A549 (cell line): ENCODE data around the gene SAMD13. TPM values are rescaled to one million over a fixed set of nuclear protein-coding genes. Genes with fewer than 3 reads are reported as not detected.

Experiments
- ATAC-seq, 2 experiments: fragments of 200-7000 bp in 1 of 2; fragments of >200 bp in 1 of 2; cut with Nextera tagmentation in 1 of 2; cut with Tn5 transposase in 1 of 2; 3 replicates each; pipeline versions ENCODE4 v1.8.0 to v1.9.1; 2018 to 2020; ENCODE audit warnings: mild to moderate bottlenecking in 1 of 2, moderate library complexity in 1 of 2
- CTCF ChIA-PET: fragments of 300-600 bp; sonication (Branson Sonifier 250); formaldehyde crosslinking; extraction: SDS; loops from one replicate; lab custom pipeline; 2021; ENCODE audit warnings: antibody characterized with exemption, inconsistent platforms; lab: Yijun Ruan, JAX
- POLR2A ChIA-PET: fragments of 350-600 bp; formaldehyde crosslinking; extraction: SDS; loops from one replicate; lab custom pipeline; 2021; ENCODE audit warnings: antibody characterized with exemption, inconsistent platforms; lab: Yijun Ruan, JAX
- DNase-seq, 2 experiments: peaks; one replicate each; pipeline versions ENCODE4 v3.0.0 to v3.0.0-alpha.2; 2011 to 2016; ENCODE audit warnings: low read depth in 1 of 2, low spot score in 1 of 2
- FAIRE-seq: peaks from 2 replicates; lab custom pipeline; 2011; peaks lifted over from hg19 to GRCh38; lab: Jason Lieb, UNC
- H3K27ac ChIP-seq, 2 experiments: fragments of >200 bp; sonication (Bioruptor Twin); formaldehyde crosslinking; 3 replicates each; pipeline ENCODE4 v1.5.1; 2016 to 2017
- H3K4me1 ChIP-seq: fragments of >200 bp; sonication (Bioruptor Twin); formaldehyde crosslinking; 3 replicates; pipeline ENCODE4 v1.6.1; 2016
- H3K4me2 ChIP-seq: fragments of >200 bp; sonication (Bioruptor Twin); formaldehyde crosslinking; 3 replicates; pipeline ENCODE4 v1.6.1; 2016
- H3K4me3 ChIP-seq: fragments of >200 bp; sonication (Bioruptor Twin); formaldehyde crosslinking; 3 replicates; pipeline ENCODE4 v1.5.1; 2016
- H3K9me3 ChIP-seq: fragments of >200 bp; sonication (Bioruptor Twin); formaldehyde crosslinking; 3 replicates; pipeline ENCODE4 v1.6.1; 2016
- BCL3 ChIP-seq: fragments of >200 bp; sonication (Bioruptor Twin); formaldehyde crosslinking; IDR thresholded peaks from 3 replicates; pipeline ENCODE4 v1.6.1; 2016
- CBX2 ChIP-seq: fragments of 200-600 bp; sonication (generic); IDR thresholded peaks from 2 replicates; pipeline ENCODE4 v1.6.1; 2016; ENCODE audit warnings: low read depth, mild to moderate bottlenecking, borderline replicate concordance
- CBX8 ChIP-seq: fragments of 200-600 bp; sonication (generic); IDR thresholded peaks from 2 replicates; pipeline ENCODE4 v1.6.1; 2016
- CHD2 ChIP-seq: fragments of 150-350 bp; IDR thresholded peaks from 2 replicates; pipeline ENCODE4 v1.6.1; 2014; ENCODE audit warnings: low read length; ENCODE audit not compliant: partially characterized antibody
- CHD4 ChIP-seq: fragments of 200-600 bp; sonication (generic); IDR thresholded peaks from 2 replicates; pipeline ENCODE4 v1.6.1; 2016; ENCODE audit warnings: antibody characterized with exemption, mild to moderate bottlenecking, borderline replicate concordance
- FOSL2 ChIP-seq, 2 experiments: fragments of 450-650 bp in 1 of 2; fragments of >200 bp in 1 of 2; sonication (Bioruptor Twin) in 1 of 2; formaldehyde crosslinking; IDR thresholded peaks; 2 replicates each; pipeline versions ENCODE4 v1.5.0 to v1.6.1; 2016 to 2020; ENCODE audit warnings: mild to moderate bottlenecking in 1 of 2, moderate library complexity in 1 of 2
- HDAC2 ChIP-seq: fragments of 200-600 bp; sonication (generic); IDR thresholded peaks from 2 replicates; pipeline ENCODE4 v1.6.1; 2016
- HOXA7 ChIP-seq: fragments of 250-450 bp; sonication (Bioruptor Pico); IDR thresholded peaks from 2 replicates; pipeline ENCODE4 v1.5.0; 2020; ENCODE audit warnings: mild to moderate bottlenecking, moderate library complexity
- HOXB5 ChIP-seq: fragments of 250-450 bp; sonication (Bioruptor Pico); IDR thresholded peaks from 2 replicates; pipeline ENCODE4 v1.5.0; 2020; ENCODE audit warnings: mild to moderate bottlenecking, moderate library complexity
- JUNB ChIP-seq: fragments of >200 bp; sonication (Bioruptor Twin); formaldehyde crosslinking; IDR thresholded peaks from 2 replicates; pipeline ENCODE4 v1.6.1; 2016
- KDM5A ChIP-seq: fragments of 200-600 bp; sonication (generic); IDR thresholded peaks from 2 replicates; pipeline ENCODE4 v1.6.1; 2016; ENCODE audit warnings: antibody characterized with exemption, mild to moderate bottlenecking
- MAZ ChIP-seq: fragments of 150-350 bp; IDR thresholded peaks from 2 replicates; pipeline ENCODE4 v1.6.1; 2014; ENCODE audit warnings: antibody characterized with exemption, low read depth, low read length, borderline replicate concordance
- MYC ChIP-seq: IDR thresholded peaks from 2 replicates; pipeline ENCODE4 v1.6.1; 2012; ENCODE audit warnings: mild to moderate bottlenecking, inconsistent platforms, low read length, improper control_type of control experiment, borderline replicate concordance
- NFE2L2 ChIP-seq: fragments of 150-350 bp; conservative IDR thresholded peaks from 2 replicates; pipeline ENCODE4 v1.6.1; 2014; ENCODE audit warnings: low read length
- NPAS2 ChIP-seq: fragments of 250-450 bp; sonication (Bioruptor Pico); IDR thresholded peaks from 2 replicates; pipeline ENCODE4 v1.8.0; 2022; ENCODE audit warnings: mild to moderate bottlenecking, moderate library complexity, borderline replicate concordance
- POLR2AphosphoS2 ChIP-seq: conservative IDR thresholded peaks from 2 replicates; pipeline ENCODE4 v1.6.1; 2012; ENCODE audit warnings: low read length, improper control_type of control experiment, inconsistent platforms
- RARB ChIP-seq: fragments of 250-450 bp; sonication (Bioruptor Pico); IDR thresholded peaks from 2 replicates; pipeline ENCODE4 v1.8.0; 2021; ENCODE audit warnings: mild to moderate bottlenecking, moderate library complexity
- RCOR1 ChIP-seq: fragments of 150-350 bp; IDR thresholded peaks from 2 replicates; pipeline ENCODE4 v1.6.1; 2014; ENCODE audit warnings: antibody characterized with exemption, low read length, low read depth
- RNF2 ChIP-seq: fragments of 200-600 bp; sonication (generic); IDR thresholded peaks from 2 replicates; pipeline ENCODE4 v1.6.1; 2016; ENCODE audit warnings: low read depth, mild to moderate bottlenecking, antibody characterized with exemption, moderate library complexity, borderline replicate concordance
- SMC3 ChIP-seq: fragments of >200 bp; sonication (Bioruptor Twin); formaldehyde crosslinking; IDR thresholded peaks from 3 replicates; pipeline ENCODE4 v1.6.1; 2018; ENCODE audit warnings: inconsistent platforms
- SREBF2 ChIP-seq: fragments of 450-650 bp; IDR thresholded peaks from 2 replicates; pipeline ENCODE4 v1.6.1; 2014; ENCODE audit warnings: mild to moderate bottlenecking, moderate library complexity
- TFCP2L1 ChIP-seq: fragments of 250-450 bp; sonication (Bioruptor Pico); IDR thresholded peaks from 2 replicates; pipeline ENCODE4 v1.5.0; 2021; ENCODE audit warnings: mild to moderate bottlenecking
- TP53 ChIP-seq: fragments of 250-450 bp; sonication (Bioruptor Pico); IDR thresholded peaks from 2 replicates; pipeline ENCODE4 v1.5.0; 2021; ENCODE audit warnings: mild to moderate bottlenecking, moderate library complexity
- ZC3H11A ChIP-seq: fragments of 450-650 bp; IDR thresholded peaks from 2 replicates; pipeline ENCODE4 v1.6.1; 2014; ENCODE audit warnings: antibody characterized with exemption, mild to moderate bottlenecking
- ZSCAN20 ChIP-seq: fragments of 250-450 bp; sonication (Bioruptor Pico); IDR thresholded peaks from 2 replicates; pipeline ENCODE4 v1.8.0; 2022; ENCODE audit warnings: mild to moderate bottlenecking, moderate library complexity
- WGBS: methylation state at CpG from one replicate; pipeline ENCODE4 v1.1.6; 2017; ENCODE audit errors: missing lambda C conversion rate; 5-methylcytosine and 5-hydroxymethylcytosine counted together
- polyA plus RNA-seq, 4 experiments: library from polyadenylated mRNA; depleted of rRNA in 3 of 4; stranded (reverse); fragments of >200 nt; fragmentation: RNase III in 1 of 4; extraction: RNeasy Plus Mini Kit Qiagen cat#74134 plus additional on column Dnase treatment in 1 of 4; gene quantifications; 2 replicates in 3 of 4; 3 replicates in 1 of 4; pipeline ENCODE4 v1.2.3, GENCODE V29; 2011 to 2017
- TF ChIP-seq, protein P1 (sequence below): fragments of >200 bp; sonication (Bioruptor Twin); formaldehyde crosslinking; IDR thresholded peaks from 2 replicates; pipeline ENCODE4 v1.6.1; 2016
- TF ChIP-seq, protein P2 (sequence below): fragments of 150-350 bp; IDR thresholded peaks from 2 replicates; pipeline ENCODE4 v1.6.1; 2014; ENCODE audit warnings: low read depth, mild to moderate bottlenecking, low read length
- TF ChIP-seq, protein P3 (sequence below): fragments of 450-650 bp; IDR thresholded peaks from 2 replicates; pipeline ENCODE4 v1.6.1; 2014; ENCODE audit warnings: antibody characterized with exemption

Gene SAMD13
- polyA plus RNA-seq, 2 of the 4 experiments (the other 2 are of a cell fraction) = 0.59 to 2.4 TPM

GRCh38 chr1:84299536-84300170 lies 1.9 kb upstream of the SAMD13 start:
- POLR2A ChIA-PET = no interaction called here
- TF ChIP-seq BCL3 (no peak), HDAC2 (no peak), JUNB (no peak), FOSL2 (IDR thresholded peaks at IDR 0.05) (no peak), FOSL2 (CRISPR knock-in tag; IDR thresholded peaks at IDR 0.05) (no peak), CHD2 (no peak), HOXB5 (CRISPR knock-in tag) (no peak), SMC3 (no peak), NPAS2 (CRISPR knock-in tag) (no peak), MAZ (no peak), CHD4 (no peak), RNF2 (no peak), POLR2AphosphoS2 (no peak), RARB (CRISPR knock-in tag) (no peak)
- TF ChIP-seq, protein P1, sequence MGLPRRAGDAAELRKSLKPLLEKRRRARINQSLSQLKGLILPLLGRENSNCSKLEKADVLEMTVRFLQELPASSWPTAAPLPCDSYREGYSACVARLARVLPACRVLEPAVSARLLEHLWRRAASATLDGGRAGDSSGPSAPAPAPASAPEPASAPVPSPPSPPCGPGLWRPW = no peak
- TF ChIP-seq, protein P2, sequence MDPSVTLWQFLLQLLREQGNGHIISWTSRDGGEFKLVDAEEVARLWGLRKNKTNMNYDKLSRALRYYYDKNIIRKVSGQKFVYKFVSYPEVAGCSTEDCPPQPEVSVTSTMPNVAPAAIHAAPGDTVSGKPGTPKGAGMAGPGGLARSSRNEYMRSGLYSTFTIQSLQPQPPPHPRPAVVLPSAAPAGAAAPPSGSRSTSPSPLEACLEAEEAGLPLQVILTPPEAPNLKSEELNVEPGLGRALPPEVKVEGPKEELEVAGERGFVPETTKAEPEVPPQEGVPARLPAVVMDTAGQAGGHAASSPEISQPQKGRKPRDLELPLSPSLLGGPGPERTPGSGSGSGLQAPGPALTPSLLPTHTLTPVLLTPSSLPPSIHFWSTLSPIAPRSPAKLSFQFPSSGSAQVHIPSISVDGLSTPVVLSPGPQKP = no peak
- TF ChIP-seq, protein P3, sequence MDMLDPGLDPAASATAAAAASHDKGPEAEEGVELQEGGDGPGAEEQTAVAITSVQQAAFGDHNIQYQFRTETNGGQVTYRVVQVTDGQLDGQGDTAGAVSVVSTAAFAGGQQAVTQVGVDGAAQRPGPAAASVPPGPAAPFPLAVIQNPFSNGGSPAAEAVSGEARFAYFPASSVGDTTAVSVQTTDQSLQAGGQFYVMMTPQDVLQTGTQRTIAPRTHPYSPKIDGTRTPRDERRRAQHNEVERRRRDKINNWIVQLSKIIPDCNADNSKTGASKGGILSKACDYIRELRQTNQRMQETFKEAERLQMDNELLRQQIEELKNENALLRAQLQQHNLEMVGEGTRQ = no peak
- ATAC-seq (no peak), DNase-seq (peak in 1 of 2 experiments; percentile 7), FAIRE-seq (no peak)
- Histone ChIP-seq H3K4me3 (peak overlapping the region; percentile 80), H3K9me3 (no peaks in the 10 kb centered on the region; the same call in 2 of the 3 replicates), H3K4me1 (peaks cover 31% of the 10 kb centered on the region), H3K27ac (peak overlapping the region; percentile 91 to 99), H3K4me2 (peak overlapping the region; percentile 76)
- CTCF ChIA-PET = interaction anchor here (0.6 kb wide), 1 partner anchor 134 kb away, joined by 4 read pairs; no protein-coding TSS in a partner anchor
- WGBS = 35% methylated on average over 4 of the region's 4 CpGs

- 87% methylated on average over 1 of the region's 1 CpG for WGBS
- Histone ChIP-seq H3K4me3 (no peak overlapping the region), H3K4me2 (peak overlapping the region; percentile 76), H3K4me1 (peaks cover 31% of the 10 kb centered on the region), H3K27ac (peak overlapping the region; percentile 67 to 78; a peak in 2 of 6 replicates), H3K9me3 (no peaks in the 10 kb centered on the region; the same call in 2 of the 3 replicates)
- CTCF ChIA-PET = no interaction called here
- ATAC-seq (no peak), FAIRE-seq (no peak), DNase-seq (no peak)
- no peak for TF ChIP-seq CBX8
- TF ChIP-seq CBX2 = no peak
- TF ChIP-seq TFCP2L1 (CRISPR knock-in tag) = no peak
- no peak for TF ChIP-seq HOXB5 (CRISPR knock-in tag)
- no peak for TF ChIP-seq SREBF2
- TF ChIP-seq ZSCAN20 = no peak
- no peak for TF ChIP-seq TP53 (CRISPR knock-in tag)
- no peak for TF ChIP-seq ZC3H11A
- TF ChIP-seq HOXA7 (CRISPR knock-in tag) = no peak
- no peak for TF ChIP-seq RCOR1
- TF ChIP-seq MYC = no peak
- TF ChIP-seq NFE2L2 = no peak
- no peak for TF ChIP-seq KDM5A
- POLR2A ChIA-PET = no interaction called here
Measured at GRCh38 chr1:84300501-84300900, 1.0 kb upstream of the SAMD13 start.
